Measurements from ENCODE around the gene ZNF536. TPM values are rescaled to one million over a fixed set of nuclear protein-coding genes. Genes with fewer than 3 reads are reported as not detected.

Gene ZNF536
- total RNA-seq, 4 donors from 2014 or later = 1.00 to 7.1 (median 1.8) TPM

DNA sequence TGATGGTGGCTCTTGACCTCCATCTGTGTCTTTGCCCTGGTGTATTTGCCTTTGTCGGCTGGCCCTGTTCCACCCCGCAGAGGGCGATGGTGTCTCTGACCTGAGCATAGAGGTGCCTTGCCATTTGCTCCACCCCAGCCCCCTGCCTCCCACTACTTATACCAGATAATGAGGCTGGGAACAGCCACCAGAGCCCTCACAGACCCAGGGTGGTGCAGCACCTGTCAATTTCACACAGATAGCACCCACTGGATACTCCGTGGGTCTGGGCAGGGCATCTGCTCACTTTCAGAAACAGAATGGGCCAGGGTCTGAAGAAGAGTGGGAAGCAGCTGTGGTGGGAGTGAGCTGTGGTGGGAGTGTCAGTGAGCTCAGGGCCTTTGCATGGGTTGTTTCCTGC lies 4.1 kb downstream of the ZNF536 start:
- TF ChIP-seq, protein P1, sequence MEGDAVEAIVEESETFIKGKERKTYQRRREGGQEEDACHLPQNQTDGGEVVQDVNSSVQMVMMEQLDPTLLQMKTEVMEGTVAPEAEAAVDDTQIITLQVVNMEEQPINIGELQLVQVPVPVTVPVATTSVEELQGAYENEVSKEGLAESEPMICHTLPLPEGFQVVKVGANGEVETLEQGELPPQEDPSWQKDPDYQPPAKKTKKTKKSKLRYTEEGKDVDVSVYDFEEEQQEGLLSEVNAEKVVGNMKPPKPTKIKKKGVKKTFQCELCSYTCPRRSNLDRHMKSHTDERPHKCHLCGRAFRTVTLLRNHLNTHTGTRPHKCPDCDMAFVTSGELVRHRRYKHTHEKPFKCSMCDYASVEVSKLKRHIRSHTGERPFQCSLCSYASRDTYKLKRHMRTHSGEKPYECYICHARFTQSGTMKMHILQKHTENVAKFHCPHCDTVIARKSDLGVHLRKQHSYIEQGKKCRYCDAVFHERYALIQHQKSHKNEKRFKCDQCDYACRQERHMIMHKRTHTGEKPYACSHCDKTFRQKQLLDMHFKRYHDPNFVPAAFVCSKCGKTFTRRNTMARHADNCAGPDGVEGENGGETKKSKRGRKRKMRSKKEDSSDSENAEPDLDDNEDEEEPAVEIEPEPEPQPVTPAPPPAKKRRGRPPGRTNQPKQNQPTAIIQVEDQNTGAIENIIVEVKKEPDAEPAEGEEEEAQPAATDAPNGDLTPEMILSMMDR (IDR thresholded peaks at IDR 0.05) = no peak
- TF ChIP-seq POLR2A (IDR thresholded peaks at IDR 0.05) = no peak
- no peak for TF ChIP-seq POLR2AphosphoS5 (IDR thresholded peaks at IDR 0.05)
- TF ChIP-seq EP300 (IDR thresholded peaks at IDR 0.05; ENCODE audit: low read depth) = no peak
- Histone ChIP-seq H3K27ac (no peak overlapping the region), H3K27me3 (peaks cover 41% of the 10 kb centered on the region), H3K9me3 (no peaks in the 10 kb centered on the region), H3K4me3 (no peak overlapping the region), H3K36me3 (no peaks in the 10 kb centered on the region), H3K4me1 (no peaks in the 10 kb centered on the region)
- no peak for DNase-seq
- in situ Hi-C loops (cut with MboI; ENCODE audit: low pct_ligation_motif_present in 1 of 4, low pct_unique_long_range_greater_than_20kb in 1 of 4, low sequenced_read_pairs in 3 of 4) (no loop called here), intact Hi-C loops (cut with DNase I; ENCODE audit: low total_unique reads) (no loop called here)
- WGBS, 2 donors (ENCODE audit: low coverage in 1 of 2) = 73% methylated on average over 4 of the region's 4 CpGs; no CpG with 5 or more reads in 1 of the 2 donors

DNA sequence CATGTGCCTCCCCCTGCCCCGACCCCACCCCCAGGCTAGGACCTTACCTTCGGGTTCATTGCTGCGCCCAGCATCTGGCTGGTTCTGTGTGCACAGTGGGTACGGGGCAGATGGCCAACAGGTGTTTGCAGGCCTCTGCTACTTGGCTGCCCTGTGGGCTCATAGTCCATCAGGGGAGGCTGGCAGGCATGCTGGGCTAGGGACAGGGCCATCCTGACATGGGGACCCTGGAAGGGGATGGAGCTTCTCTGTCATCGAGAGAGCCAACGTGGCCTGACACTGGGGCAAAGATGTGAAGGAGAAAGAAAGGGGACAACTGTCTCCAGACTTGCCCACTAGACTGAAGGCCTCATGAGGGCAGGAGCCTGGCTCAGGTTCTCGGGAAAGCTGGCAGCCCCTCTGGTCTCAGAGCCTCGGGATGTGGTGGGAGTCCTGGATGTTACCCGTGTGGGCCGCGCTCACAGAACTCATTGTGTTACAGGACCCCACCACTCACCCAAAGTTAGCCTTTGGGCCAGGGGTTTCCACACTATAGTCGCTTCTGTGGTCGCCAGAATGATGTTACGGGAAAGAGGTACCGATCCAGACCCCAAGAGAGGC lies 4.7 kb downstream of the ZNF536 start:
- DNase-seq = no peak

DNA sequence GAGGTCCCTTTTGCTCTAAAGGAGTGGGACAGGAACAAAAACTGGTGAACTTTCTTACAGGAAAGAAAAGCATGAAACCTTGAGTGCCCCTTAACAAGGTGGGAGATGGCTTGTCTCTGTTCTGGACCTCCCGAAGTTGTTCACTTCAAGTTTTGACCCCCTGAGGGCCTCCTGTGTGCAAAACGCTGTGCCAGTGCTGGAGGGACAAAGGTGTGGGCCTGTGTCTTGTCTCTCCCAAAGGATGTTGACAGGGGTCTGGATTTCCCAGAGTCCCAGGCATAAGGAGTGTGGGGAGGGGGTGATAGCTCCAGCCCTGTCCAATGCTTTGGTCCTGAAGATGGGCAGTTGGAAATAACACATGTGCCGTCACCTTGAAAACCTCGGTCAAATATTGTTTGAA lies 6.5 kb downstream of the ZNF536 start:
- in situ Hi-C loops (cut with MboI; ENCODE audit: low pct_ligation_motif_present in 1 of 4, low pct_unique_long_range_greater_than_20kb in 1 of 4, low sequenced_read_pairs in 3 of 4) (no loop called here), intact Hi-C loops (cut with DNase I; ENCODE audit: low total_unique reads) (no loop called here)
- H3K4me1 ChIP-seq = no peaks in the 10 kb centered on the region
- H3K36me3 ChIP-seq = no peaks in the 10 kb centered on the region
- DNase-seq = no peak
- H3K27me3 ChIP-seq = peaks cover 32% of the 10 kb centered on the region
- no peak overlapping the region for H3K27ac ChIP-seq
- 71 to 84% methylated on average over 1 to 4 of the region's 4 CpGs for WGBS, 2 donors (ENCODE audit: low coverage in 1 of 2)
- H3K9me3 ChIP-seq = no peaks in the 10 kb centered on the region
- H3K4me3 ChIP-seq = no peak overlapping the region
- TF ChIP-seq POLR2A (IDR thresholded peaks at IDR 0.05) = no peak
- no peak for TF ChIP-seq POLR2AphosphoS5 (IDR thresholded peaks at IDR 0.05)
- TF ChIP-seq, protein P1 (IDR thresholded peaks at IDR 0.05) = no peak
- TF ChIP-seq EP300 (IDR thresholded peaks at IDR 0.05; ENCODE audit: low read depth) = no peak

More for the DNA sequence above, 4.7 kb downstream of the ZNF536 start:
- TF ChIP-seq EP300 (IDR thresholded peaks at IDR 0.05; ENCODE audit: low read depth) (no peak), POLR2A (IDR thresholded peaks at IDR 0.05) (no peak)
- Histone ChIP-seq H3K4me1 (no peaks in the 10 kb centered on the region), H3K36me3 (no peaks in the 10 kb centered on the region), H3K4me3 (no peak overlapping the region), H3K27me3 (peaks cover 41% of the 10 kb centered on the region), H3K9me3 (no peaks in the 10 kb centered on the region), H3K27ac (no peak overlapping the region)
- 87 to 93% methylated on average over 3 to 15 of the region's 15 CpGs for WGBS, 2 donors (ENCODE audit: low coverage in 1 of 2)
- in situ Hi-C loops (cut with MboI; ENCODE audit: low pct_ligation_motif_present in 1 of 4, low pct_unique_long_range_greater_than_20kb in 1 of 4, low sequenced_read_pairs in 3 of 4) = no loop called here
- intact Hi-C loops (cut with DNase I; ENCODE audit: low total_unique reads) = no loop called here

DNA sequence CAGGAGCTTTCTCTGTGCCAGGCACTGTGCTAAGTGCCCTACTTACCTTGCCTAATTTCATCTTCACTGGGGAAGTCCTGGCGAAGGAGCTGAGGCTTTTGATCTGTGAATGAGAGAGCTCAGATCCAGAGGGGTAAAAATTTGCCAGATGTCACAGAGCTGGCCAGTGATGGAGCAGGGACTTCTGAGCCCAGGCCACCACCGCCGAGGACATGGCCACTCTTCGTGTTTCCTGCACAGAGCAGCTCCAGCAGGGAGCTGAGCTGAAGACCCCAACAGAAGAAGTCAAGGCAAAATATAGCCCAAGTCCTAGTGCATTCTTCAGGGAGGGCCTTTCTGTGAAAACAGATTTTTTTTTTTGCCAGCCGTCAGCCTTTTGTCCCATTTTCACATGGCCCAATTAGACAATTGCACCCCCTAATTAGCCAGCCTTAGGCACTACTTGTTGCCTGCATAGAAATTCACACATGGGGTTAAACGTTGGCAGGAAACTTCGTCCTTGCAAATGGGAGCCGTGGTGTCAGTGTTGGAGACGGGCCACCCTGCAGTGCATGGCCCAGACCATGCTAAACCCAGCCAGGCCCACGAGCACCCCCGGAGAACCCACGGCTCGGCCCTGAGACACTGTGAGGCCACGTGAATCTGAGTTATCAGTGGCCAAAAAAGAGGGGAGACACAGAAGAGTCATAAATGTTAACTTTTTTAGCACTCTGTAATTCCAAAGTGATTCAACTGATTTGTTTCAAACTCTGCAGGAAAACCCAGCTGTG lies 7.8 kb downstream of the ZNF536 start:
- in situ Hi-C loops (cut with MboI; ENCODE audit: low pct_ligation_motif_present in 1 of 4, low pct_unique_long_range_greater_than_20kb in 1 of 4, low sequenced_read_pairs in 3 of 4) (no loop called here), intact Hi-C loops (cut with DNase I; ENCODE audit: low total_unique reads) (no loop called here)
- peaks cover 19% of the 10 kb centered on the region for H3K27me3 ChIP-seq
- no peaks in the 10 kb centered on the region for H3K36me3 ChIP-seq
- TF ChIP-seq, protein P1 (IDR thresholded peaks at IDR 0.05) = no peak
- TF ChIP-seq POLR2AphosphoS5 (IDR thresholded peaks at IDR 0.05) (no peak), EP300 (IDR thresholded peaks at IDR 0.05; ENCODE audit: low read depth) (no peak), POLR2A (IDR thresholded peaks at IDR 0.05) (no peak)
- no peak overlapping the region for H3K27ac ChIP-seq
- H3K9me3 ChIP-seq = no peaks in the 10 kb centered on the region
- DNase-seq = no peak
- no peak overlapping the region for H3K4me3 ChIP-seq
- WGBS, 2 donors (ENCODE audit: low coverage in 1 of 2) = 65% methylated on average over 14 of the region's 14 CpGs; no CpG with 5 or more reads in 1 of the 2 donors
- no peaks in the 10 kb centered on the region for H3K4me1 ChIP-seq
